HCT116 (cell line): Measurements from ENCODE around the gene TTC32. TPM values are rescaled to one million over a fixed set of nuclear protein-coding genes. Genes with fewer than 3 reads are reported as not detected.

Experiments used
- ATAC-seq: fragments of 200-7000 bp; cut with Tn5 transposase; 2 replicates; pipeline ENCODE4 v1.9.1; 2020; ENCODE audit warnings: mild to moderate bottlenecking, moderate library complexity
- BruUV-seq: library from RNA; stranded (reverse); fragments of 400-500 nt; replicated peaks from 2 replicates; lab custom pipeline; 2021; lab: Mats Ljungman, UMichigan
- CTCF ChIA-PET: fragments of 300-600 bp; sonication (Branson Sonifier 250); formaldehyde crosslinking; loops from one replicate; lab custom pipeline; 2021; ENCODE audit warnings: antibody characterized with exemption; lab: Charles Lee
- POLR2A ChIA-PET: fragments of 300-600, 350-600 bp; sonication (Branson Sonifier 250); formaldehyde crosslinking; loops from one replicate; lab custom pipeline; 2021; ENCODE audit warnings: antibody characterized with exemption; lab: Charles Lee
- RAD21 ChIA-PET, 2 experiments: fragments of 300-600 bp; sonication (Branson Sonifier 250); formaldehyde crosslinking; loops; one replicate each; lab custom pipeline; 2023; ENCODE audit warnings: low total read pairs in 2 of 2; ENCODE audit not compliant: uncharacterized antibody in 2 of 2, unreplicated experiment in 2 of 2, low non-redundant PET in 1 of 2; lab: Charles Lee
- DNase-seq: peaks from one replicate; pipeline ENCODE4 v3.0.0-alpha.2; 2010; ENCODE audit warnings: low read depth, low spot score
- H2AFZ ChIP-seq: fragments of 200-600 bp; shearing (Covaris generic), sonication (generic); 2 replicates; pipeline ENCODE4 v1.6.1; 2017; ENCODE audit warnings: low read depth, mixed run types, mixed read lengths, antibody characterized with exemption, low read length; ENCODE audit not compliant: poor library complexity, severe bottlenecking
- H3K27ac ChIP-seq: 2 replicates; pipeline ENCODE4 v1.5.1; 2012; ENCODE audit warnings: low read depth, low read length
- H3K27me3 ChIP-seq: fragments of 200-600 bp; sonication (generic); 2 replicates; pipeline ENCODE4 v1.6.1; 2016; ENCODE audit warnings: mixed run types, low read length, mixed read lengths; ENCODE audit not compliant: insufficient read depth
- H3K36me3 ChIP-seq, 2 experiments: fragments of 200-500 bp in 1 of 2; fragments of 200-600 bp in 1 of 2; sonication (Bioruptor generic) in 1 of 2; sonication (generic) in 1 of 2; 2 replicates each; pipeline versions ENCODE4 v1.5.1 to v1.6.1; 2014 to 2016; ENCODE audit warnings: low read length in 2 of 2, inconsistent platforms in 1 of 2, mixed read lengths in 1 of 2, mixed run types in 1 of 2; ENCODE audit not compliant: insufficient read depth in 2 of 2, control insufficient read depth in 1 of 2
- H3K4me1 ChIP-seq, 2 experiments: fragments of 200-600 bp in 1 of 2; sonication (generic) in 1 of 2; 2 replicates each; pipeline versions ENCODE4 v1.5.1 to v1.6.1; 2012 to 2017; ENCODE audit warnings: low read length in 2 of 2, inconsistent platforms in 1 of 2, mild to moderate bottlenecking in 1 of 2, mixed read lengths in 1 of 2, mixed run types in 1 of 2, moderate library complexity in 1 of 2; ENCODE audit not compliant: insufficient read depth in 2 of 2, control insufficient read depth in 1 of 2
- H3K4me2 ChIP-seq: fragments of 200-600 bp; sonication (generic); 2 replicates; pipeline ENCODE4 v1.6.1; 2017; ENCODE audit warnings: mixed run types, low read length, mixed read lengths
- H3K4me3 ChIP-seq, 2 experiments: fragments of 200-600 bp in 1 of 2; sonication (generic) in 1 of 2; replicated peaks in 1 of 2; 2 replicates each; pipeline ENCODE4 v1.5.1; 2011 to 2016; ENCODE audit warnings: low read length in 2 of 2, control low read depth in 1 of 2, low read depth in 1 of 2, mild to moderate bottlenecking in 1 of 2, mixed read lengths in 1 of 2, mixed run types in 1 of 2
- H3K79me2 ChIP-seq: fragments of 200-600 bp; sonication (generic); 2 replicates; pipeline ENCODE4 v1.6.1; 2017; ENCODE audit warnings: mild to moderate bottlenecking, mixed run types, low read length, moderate library complexity, mixed read lengths; ENCODE audit not compliant: insufficient read depth
- H3K9ac ChIP-seq: fragments of 200-600 bp; sonication (generic); 2 replicates; pipeline ENCODE4 v1.6.1; 2016; ENCODE audit warnings: low read length, mixed read lengths
- H3K9me2 ChIP-seq: fragments of 200-600 bp; sonication (generic), shearing (Covaris generic); 2 replicates; pipeline ENCODE4 v1.6.1; 2017; ENCODE audit warnings: mixed run types, mild to moderate bottlenecking, moderate library complexity; ENCODE audit not compliant: insufficient read depth
- H3K9me3 ChIP-seq, 2 experiments: fragments of 200-500 bp in 1 of 2; fragments of 200-600 bp in 1 of 2; sonication (Bioruptor generic) in 1 of 2; sonication (generic) in 1 of 2; 2 replicates each; pipeline ENCODE4 v1.6.1; 2014 to 2017; ENCODE audit warnings: low read length in 2 of 2, mixed read lengths in 2 of 2, inconsistent platforms in 1 of 2, low read depth in 1 of 2, mild to moderate bottlenecking in 1 of 2, mixed run types in 1 of 2, moderate library complexity in 1 of 2; ENCODE audit not compliant: control insufficient read depth in 1 of 2, insufficient read depth in 1 of 2
- H4K20me1 ChIP-seq: fragments of 200-600 bp; sonication (generic), shearing (Covaris generic); 2 replicates; pipeline ENCODE4 v1.6.1; 2017; ENCODE audit warnings: mixed run types, mild to moderate bottlenecking, moderate library complexity; ENCODE audit not compliant: insufficient read depth
- EGR1 ChIP-seq: IDR thresholded peaks from 2 replicates; pipeline ENCODE4 v1.6.1; 2012; ENCODE audit warnings: low read depth
- EZH2phosphoT487 ChIP-seq: fragments of 200-600 bp; IDR thresholded peaks from 2 replicates; pipeline ENCODE4 v1.6.1; 2018; ENCODE audit warnings: antibody characterized with exemption, borderline replicate concordance
- JUND ChIP-seq: IDR thresholded peaks from 2 replicates; pipeline ENCODE4 v1.6.1; 2012
- POLR2A ChIP-seq: IDR thresholded peaks from 2 replicates; pipeline ENCODE4 v1.7.0; 2011; ENCODE audit warnings: borderline replicate concordance; ENCODE audit not compliant: insufficient read depth, insufficient read length; ENCODE audit errors: extremely low read depth
- SP1 ChIP-seq: IDR thresholded peaks from 2 replicates; pipeline ENCODE4 v1.6.1; 2012; ENCODE audit warnings: low read depth
- TCF7L2 ChIP-seq: IDR thresholded peaks from 2 replicates; pipeline ENCODE4 v1.7.0; 2011; ENCODE audit warnings: borderline replicate concordance, inconsistent platforms; ENCODE audit not compliant: insufficient read depth, insufficient read length; ENCODE audit errors: extremely low read depth
- ZFX ChIP-seq: fragments of 450-650 bp; IDR thresholded peaks from 2 replicates; pipeline ENCODE4 v1.6.1; 2017
- ZNF274 ChIP-seq: fragments of 200-500 bp; sonication (Bioruptor generic); IDR thresholded peaks from 2 replicates; pipeline ENCODE4 v1.6.1; 2014; ENCODE audit warnings: mild to moderate bottlenecking, low read depth, low read length, inconsistent platforms
- intact Hi-C: fragments of 100-400 bp; cut with micrococcal nuclease; formaldehyde crosslinking; loops from 2 replicates; pipeline ENCODE4 v1.10.0; 2022
- total RNA-seq: library from RNA; stranded (reverse); gene quantifications from one replicate; pipeline ENCODE4 v1.2.1, GENCODE V29; 2021; ENCODE audit not compliant: unreplicated experiment
- TF ChIP-seq, protein P1 (sequence below): IDR thresholded peaks from 2 replicates; pipeline ENCODE4 v1.6.1; 2012

Gene TTC32
- total RNA-seq, 1 experiment from 2014 or later, result 6.3 TPM

DNA sequence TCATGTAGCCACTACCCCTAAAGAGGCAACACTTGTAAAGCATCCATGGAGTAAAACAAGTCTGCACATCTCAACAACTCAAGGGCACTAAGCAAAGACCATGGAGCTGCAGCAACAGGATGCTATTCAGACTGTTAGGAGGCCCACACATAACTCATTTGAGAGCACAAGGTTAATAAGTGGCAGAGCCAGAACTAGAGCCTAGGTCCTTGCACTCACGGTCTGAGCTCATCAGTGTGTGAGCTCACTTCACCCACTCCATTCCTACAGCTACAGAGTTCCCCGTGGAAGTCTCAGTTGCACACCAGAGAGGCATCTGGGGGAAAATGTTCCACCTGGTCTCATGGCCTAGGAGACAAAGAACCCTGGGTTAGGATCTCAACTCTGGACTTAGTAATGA is 35.0 kb downstream of the TTC32 start:
- Histone ChIP-seq H3K4me1 (peaks cover 0 to 8% of the 10 kb centered on the region in 2 experiments; a peak in 1 of 4 replicates), H3K4me3 (no peak overlapping the region), H4K20me1 (no peaks in the 10 kb centered on the region), H3K79me2 (no peaks in the 10 kb centered on the region)
- CTCF ChIA-PET, result interaction anchor here (1.5 kb wide), 1 partner anchor 497 kb away, joined by 4 read pairs; no protein-coding TSS in a partner anchor
- TF ChIP-seq POLR2A, result no peak
- TF ChIP-seq, all 23 proteins: peak for 0
- no peaks in the 10 kb centered on the region for H3K36me3 ChIP-seq
- POLR2A ChIA-PET, result no interaction called here
- RAD21 ChIA-PET, result no interaction called here
- no TSS peak for BruUV-seq
- H3K4me2 ChIP-seq, result no peak overlapping the region
- intact Hi-C loops, result no loop called here
- H3K9me3 ChIP-seq, result no peaks in the 10 kb centered on the region
- ATAC-seq (no peak), DNase-seq (no peak)
- no peak overlapping the region for H3K27ac ChIP-seq
- H3K27me3 ChIP-seq, result no peaks in the 10 kb centered on the region
- no peaks in the 10 kb centered on the region for H3K9me2 ChIP-seq
- H3K9ac ChIP-seq, result no peak overlapping the region
- no peak overlapping the region for H2AFZ ChIP-seq

GRCh38 chr2:19865151-19865550 is 36.6 kb downstream of the TTC32 start:
- CTCF ChIA-PET, result no interaction called here
- TF ChIP-seq ZFX (no peak), ZNF274 (no peak), EGR1 (no peak), TCF7L2 (no peak), JUND (no peak), SP1 (no peak), EZH2phosphoT487 (no peak)
- TF ChIP-seq, protein P1, sequence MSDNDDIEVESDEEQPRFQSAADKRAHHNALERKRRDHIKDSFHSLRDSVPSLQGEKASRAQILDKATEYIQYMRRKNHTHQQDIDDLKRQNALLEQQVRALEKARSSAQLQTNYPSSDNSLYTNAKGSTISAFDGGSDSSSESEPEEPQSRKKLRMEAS, result no peak
- intact Hi-C loops, result no loop called here

More at GRCh38 chr2:19865151-19865550, 36.6 kb downstream of the TTC32 start:
- ATAC-seq (no peak), DNase-seq (no peak)
- ChIA-PET POLR2A (no interaction called here), RAD21 (no interaction called here)
- H3K4me1 ChIP-seq, result peaks cover 0 to 8% of the 10 kb centered on the region in 2 experiments; a peak in 1 of 4 replicates
- no peak overlapping the region for H2AFZ ChIP-seq
- no peak overlapping the region for H3K4me3 ChIP-seq
- no peak overlapping the region for H3K9ac ChIP-seq
- H3K4me2 ChIP-seq, result no peak overlapping the region
- no peak overlapping the region for H3K27ac ChIP-seq
- H3K9me2 ChIP-seq, result no peaks in the 10 kb centered on the region
- H3K9me3 ChIP-seq, result no peaks in the 10 kb centered on the region
- H3K36me3 ChIP-seq, result no peaks in the 10 kb centered on the region
- H3K27me3 ChIP-seq, result no peaks in the 10 kb centered on the region
- BruUV-seq, result no TSS peak
- H4K20me1 ChIP-seq, result no peaks in the 10 kb centered on the region
- H3K79me2 ChIP-seq, result no peaks in the 10 kb centered on the region
